Airway epithelial cell (primary cell): ENCODE data around the gene WSB2. TPM values are rescaled to one million over a fixed set of nuclear protein-coding genes. Genes with fewer than 3 reads are reported as not detected.

Experiments
- total RNA-seq: library from RNA; depleted of rRNA; stranded (reverse); fragments of >200 nt; gene quantifications from 2 replicates; pipeline ENCODE4 v1.2.3, GENCODE V29; 2015

The WSB2 gene
- 73.9 and 83.2 TPM in 2 replicates for total RNA-seq

GRCh38 chr12:118061011-118061872 lies at the start of gene WSB2:
Gene WSB2, minus strand, starts transcription at chr12:118061179. Its CDS starts 131 bp downstream, at chr12:118061048.

GRCh38 chr12:118103601-118104382 lies 42.8 kb upstream of the WSB2 start, which contains the start of gene VSIG10:
Gene VSIG10, minus strand, starts transcription at chr12:118104011. Its CDS starts 340 bp downstream, at chr12:118103671.

GRCh38 chr12:118016424-118017264 lies 44.3 kb downstream of the WSB2 start, which contains the start of gene RFC5:
Gene RFC5, plus strand, starts transcription at chr12:118016703. Its CDS starts 125 bp downstream, at chr12:118016828.

Other genes starting within 250 kb of the WSB2 start
- not detected in 2 replicates for gene KSR2, start 92.2 kb downstream of the WSB2 start, total RNA-seq
- 20.7 and 29.3 TPM in 2 replicates for gene RFC5, start 44.5 kb downstream of the WSB2 start, total RNA-seq
- 7.1 and 9.9 TPM in 2 replicates for gene VSIG10, start 42.8 kb upstream of the WSB2 start, total RNA-seq
- gene PEBP1, start 74.9 kb upstream of the WSB2 start, total RNA-seq, result 297 and 327 TPM in 2 replicates